AG10803 (cell line): ENCODE data around the gene NEFH.

Experiments
- DNase-seq: peaks from one replicate; pipeline ENCODE4 v3.0.0; 2010; ENCODE audit warnings: low read depth
- H3K4me3 ChIP-seq: 2 replicates; pipeline ENCODE4 v1.5.1; 2011; ENCODE audit warnings: mild to moderate bottlenecking, low read length, control low read depth
- CTCF ChIP-seq: conservative IDR thresholded peaks from 2 replicates; pipeline ENCODE4 v1.5.1; 2011; ENCODE audit warnings: mild to moderate bottlenecking, low read length, control low read depth, inconsistent platforms

Gene NEFH

GRCh38 chr22:29463629-29464028 is 16.4 kb upstream of the NEFH start:
- no peak for TF ChIP-seq CTCF
- no peak overlapping the region for H3K4me3 ChIP-seq
- DNase-seq, result no peak

- H3K4me3 ChIP-seq, result no peak overlapping the region
- no peak for DNase-seq
- no peak for TF ChIP-seq CTCF
Observed at GRCh38 chr22:29464581-29464980, 15.4 kb upstream of the NEFH start.

- DNase-seq, result no peak
- no peak overlapping the region for H3K4me3 ChIP-seq
- no peak for TF ChIP-seq CTCF
Observed at GRCh38 chr22:29469755-29470154, 10.3 kb upstream of the NEFH start.

- peak overlapping the region; percentile 26 for H3K4me3 ChIP-seq
- TF ChIP-seq CTCF, result peak; percentile 62
- peak; percentile 22 for DNase-seq
Observed at GRCh38 chr22:29470159-29470855, 9.7 kb upstream of the NEFH start.

GRCh38 chr22:29473001-29473400 is 7.0 kb upstream of the NEFH start:
- no peak for TF ChIP-seq CTCF
- no peak overlapping the region for H3K4me3 ChIP-seq
- no peak for DNase-seq

GRCh38 chr22:29475550-29475949 is 4.5 kb upstream of the NEFH start:
- TF ChIP-seq CTCF, result no peak
- no peak overlapping the region for H3K4me3 ChIP-seq
- DNase-seq, result no peak

- H3K4me3 ChIP-seq, result no peak overlapping the region
- no peak for TF ChIP-seq CTCF
- no peak for DNase-seq
Observed at GRCh38 chr22:29476116-29476515, 3.9 kb upstream of the NEFH start.
